ENCODE results near the gene KCNH3. TPM values are rescaled to one million over a fixed set of nuclear protein-coding genes. Genes with fewer than 3 reads are reported as not detected.

KCNH3 gene
- total RNA-seq, 1 donor from 2014 or later, result under 0.01 TPM

GRCh38 chr12:49567611-49568441 lies 29.0 kb downstream of the KCNH3 start, which contains the start of gene MCRS1:
MCRS1 (minus strand) TSS chr12:49568142; CDS start chr12:49566731, 1,411 bp downstream.
- TF ChIP-seq CTCF (IDR thresholded peaks at IDR 0.05; ENCODE audit: insufficient read depth, low read length, severe bottlenecking), result no peak
- Histone ChIP-seq H3K27me3 (ENCODE audit: control insufficient read depth, insufficient read depth, low read length) (no peaks in the 10 kb centered on the region), H3K36me3 (ENCODE audit: control insufficient read depth, insufficient read depth, low read length) (peaks cover 24% of the 10 kb centered on the region), H3K4me3 (ENCODE audit: low read depth, low read length) (peak within 1 kb of the TSS; percentile 90)
- DNase-seq (ENCODE audit: low read depth) (peak; percentile 87), FAIRE-seq (no peak)

GRCh38 chr12:49568442-49569162 lies 29.8 kb downstream of the KCNH3 start:
- peak overlapping the region; percentile 90 for H3K4me3 ChIP-seq (ENCODE audit: low read depth, low read length)
- H3K27me3 ChIP-seq (ENCODE audit: control insufficient read depth, insufficient read depth, low read length), result no peaks in the 10 kb centered on the region
- FAIRE-seq, result no peak
- no peak for DNase-seq (ENCODE audit: low read depth)
- H3K36me3 ChIP-seq (ENCODE audit: control insufficient read depth, insufficient read depth, low read length), result peaks cover 17% of the 10 kb centered on the region
- TF ChIP-seq CTCF (IDR thresholded peaks at IDR 0.05; ENCODE audit: insufficient read depth, low read length, severe bottlenecking), result no peak

GRCh38 chr12:49577589-49578315 lies 38.9 kb downstream of the KCNH3 start:
- FAIRE-seq (no peak), DNase-seq (ENCODE audit: low read depth) (no peak)
- H3K36me3 ChIP-seq (ENCODE audit: control insufficient read depth, insufficient read depth, low read length), result peaks cover 2% of the 10 kb centered on the region
- H3K4me3 ChIP-seq (ENCODE audit: low read depth, low read length), result no peak overlapping the region
- H3K27me3 ChIP-seq (ENCODE audit: control insufficient read depth, insufficient read depth, low read length), result no peaks in the 10 kb centered on the region
- TF ChIP-seq CTCF (IDR thresholded peaks at IDR 0.05; ENCODE audit: insufficient read depth, low read length, severe bottlenecking), result no peak

GRCh38 chr12:49578471-49579112 lies 39.8 kb downstream of the KCNH3 start:
- no peak overlapping the region for H3K4me3 ChIP-seq (ENCODE audit: low read depth, low read length)
- no peak for TF ChIP-seq CTCF (IDR thresholded peaks at IDR 0.05; ENCODE audit: insufficient read depth, low read length, severe bottlenecking)
- H3K36me3 ChIP-seq (ENCODE audit: control insufficient read depth, insufficient read depth, low read length), result peaks cover 2% of the 10 kb centered on the region
- H3K27me3 ChIP-seq (ENCODE audit: control insufficient read depth, insufficient read depth, low read length), result no peaks in the 10 kb centered on the region
- DNase-seq (ENCODE audit: low read depth) (no peak), FAIRE-seq (no peak)
